ENCODE measurements around the gene PCBP3. TPM values are rescaled to one million over a fixed set of nuclear protein-coding genes. Genes with fewer than 3 reads are reported as not detected.
"Not testable (repeated sequence)": the region's sequence is repeated elsewhere in the genome, so short reads cannot be mapped to it uniquely, and the experiment has no call there.

Gene PCBP3
- polyA plus RNA-seq, 1 donor from 2014 or later, result 1.7 TPM

- Histone ChIP-seq H3K9ac (ENCODE audit: low read length) (no peak overlapping the region), H3F3A (ENCODE audit: insufficient read depth, low read length, poor library complexity, severe bottlenecking) (no peaks in the 10 kb centered on the region), H2AFZ (ENCODE audit: low read depth, low read length) (no peak overlapping the region), H3K27me3 (ENCODE audit: insufficient read depth, low read depth, low read length) (no peaks in the 10 kb centered on the region), H3K9me3 (ENCODE audit: low read length) (no peaks in the 10 kb centered on the region), H3K79me2 (replicated peaks; ENCODE audit: insufficient read depth, low read length) (no peaks in the 10 kb centered on the region), H4K20me1 (ENCODE audit: insufficient read depth) (no peaks in the 10 kb centered on the region), H3K9me2 (ENCODE audit: insufficient read depth, low read length) (no peaks in the 10 kb centered on the region), H3K36me3 (ENCODE audit: insufficient read depth, low read length) (no peaks in the 10 kb centered on the region), H3K27ac (ENCODE audit: low read length) (no peak overlapping the region), H3K4me3 (ENCODE audit: low read length) (no peak overlapping the region), H3K4me2 (ENCODE audit: low read length) (no peak overlapping the region)
- no peak for TF ChIP-seq RAD21 (conservative IDR thresholded peaks at IDR 0.05)
- TF ChIP-seq CTCF (IDR thresholded peaks at IDR 0.05; ENCODE audit: poor library complexity, severe bottlenecking), result no peak
- TF ChIP-seq MXI1 (conservative IDR thresholded peaks at IDR 0.05; ENCODE audit: poor library complexity, severe bottlenecking), result no peak
- TF ChIP-seq SMC3 (conservative IDR thresholded peaks at IDR 0.05; ENCODE audit: poor library complexity), result no peak
- no peak for TF ChIP-seq EZH2 (IDR thresholded peaks at IDR 0.05; ENCODE audit: borderline replicate concordance, insufficient read depth, low read length, poor library complexity, severe bottlenecking)
- TF ChIP-seq POLR2AphosphoS5 (IDR thresholded peaks at IDR 0.05), result no peak
- TF ChIP-seq TAF1 (IDR thresholded peaks at IDR 0.05; ENCODE audit: low read depth), result no peak
- no peak for TF ChIP-seq EP300 (conservative IDR thresholded peaks at IDR 0.05; ENCODE audit: poor library complexity, severe bottlenecking)
- TF ChIP-seq REST (IDR thresholded peaks at IDR 0.05; ENCODE audit: borderline replicate concordance), result no peak
Measured at GRCh38 chr21:45883090-45883489, 239.6 kb downstream of the PCBP3 start.

GRCh38 chr21:45885597-45885929, 242.0 kb downstream of the PCBP3 start:
- TF ChIP-seq RAD21 (conservative IDR thresholded peaks at IDR 0.05) (no peak), EZH2 (IDR thresholded peaks at IDR 0.05; ENCODE audit: borderline replicate concordance, insufficient read depth, low read length, poor library complexity, severe bottlenecking) (no peak), MXI1 (conservative IDR thresholded peaks at IDR 0.05; ENCODE audit: poor library complexity, severe bottlenecking) (no peak), SMC3 (conservative IDR thresholded peaks at IDR 0.05; ENCODE audit: poor library complexity) (no peak), CTCF (IDR thresholded peaks at IDR 0.05; ENCODE audit: poor library complexity, severe bottlenecking) (no peak), EP300 (conservative IDR thresholded peaks at IDR 0.05; ENCODE audit: poor library complexity, severe bottlenecking) (no peak), REST (IDR thresholded peaks at IDR 0.05; ENCODE audit: borderline replicate concordance) (no peak), TAF1 (IDR thresholded peaks at IDR 0.05; ENCODE audit: low read depth) (no peak), POLR2AphosphoS5 (IDR thresholded peaks at IDR 0.05) (no peak)
- no peaks in the 10 kb centered on the region for H3K9me3 ChIP-seq (ENCODE audit: low read length)
- no peaks in the 10 kb centered on the region for H3K9me2 ChIP-seq (ENCODE audit: insufficient read depth, low read length)
- no peaks in the 10 kb centered on the region for H3K27me3 ChIP-seq (ENCODE audit: insufficient read depth, low read depth, low read length)
- H3K27ac ChIP-seq (ENCODE audit: low read length), result no peak overlapping the region
- H2AFZ ChIP-seq (ENCODE audit: low read depth, low read length), result no peak overlapping the region
- no peak overlapping the region for H3K4me2 ChIP-seq (ENCODE audit: low read length)
- H3F3A ChIP-seq (ENCODE audit: insufficient read depth, low read length, poor library complexity, severe bottlenecking), result no peaks in the 10 kb centered on the region
- H3K4me3 ChIP-seq (ENCODE audit: low read length), result no peak overlapping the region
- H4K20me1 ChIP-seq (ENCODE audit: insufficient read depth), result no peaks in the 10 kb centered on the region
- no peaks in the 10 kb centered on the region for H3K79me2 ChIP-seq (replicated peaks; ENCODE audit: insufficient read depth, low read length)
- H3K9ac ChIP-seq (ENCODE audit: low read length), result no peak overlapping the region
- no peaks in the 10 kb centered on the region for H3K36me3 ChIP-seq (ENCODE audit: insufficient read depth, low read length)

- not testable (repeated sequence) for H3K9ac ChIP-seq (ENCODE audit: low read length); H3K4me2 ChIP-seq (ENCODE audit: low read length); H3K27ac ChIP-seq (ENCODE audit: low read length); H3K9me2 ChIP-seq (ENCODE audit: insufficient read depth, low read length); H3K9me3 ChIP-seq (ENCODE audit: low read length); H2AFZ ChIP-seq (ENCODE audit: low read depth, low read length); H4K20me1 ChIP-seq (ENCODE audit: insufficient read depth); H3K79me2 ChIP-seq (replicated peaks; ENCODE audit: insufficient read depth, low read length); H3F3A ChIP-seq (ENCODE audit: insufficient read depth, low read length, poor library complexity, severe bottlenecking); H3K27me3 ChIP-seq (ENCODE audit: insufficient read depth, low read depth, low read length); H3K4me3 ChIP-seq (ENCODE audit: low read length); H3K36me3 ChIP-seq (ENCODE audit: insufficient read depth, low read length)
Measured at GRCh38 chr21:45885930-45886601, 242.5 kb downstream of the PCBP3 start.

Measured in neural cell (in vitro differentiated cells).